Epithelial cell of alveolus of lung (primary cell): ENCODE results near the gene BORCS5. TPM values are rescaled to one million over a fixed set of nuclear protein-coding genes. Genes with fewer than 3 reads are reported as not detected.

Experiments used
- total RNA-seq: library from RNA; depleted of rRNA; stranded (reverse); fragments of >200 nt; gene quantifications from 2 replicates; pipeline ENCODE4 v1.2.1, GENCODE V29; 2015

The BORCS5 gene
- 7.9 and 14.6 TPM in 2 replicates for total RNA-seq

DNA sequence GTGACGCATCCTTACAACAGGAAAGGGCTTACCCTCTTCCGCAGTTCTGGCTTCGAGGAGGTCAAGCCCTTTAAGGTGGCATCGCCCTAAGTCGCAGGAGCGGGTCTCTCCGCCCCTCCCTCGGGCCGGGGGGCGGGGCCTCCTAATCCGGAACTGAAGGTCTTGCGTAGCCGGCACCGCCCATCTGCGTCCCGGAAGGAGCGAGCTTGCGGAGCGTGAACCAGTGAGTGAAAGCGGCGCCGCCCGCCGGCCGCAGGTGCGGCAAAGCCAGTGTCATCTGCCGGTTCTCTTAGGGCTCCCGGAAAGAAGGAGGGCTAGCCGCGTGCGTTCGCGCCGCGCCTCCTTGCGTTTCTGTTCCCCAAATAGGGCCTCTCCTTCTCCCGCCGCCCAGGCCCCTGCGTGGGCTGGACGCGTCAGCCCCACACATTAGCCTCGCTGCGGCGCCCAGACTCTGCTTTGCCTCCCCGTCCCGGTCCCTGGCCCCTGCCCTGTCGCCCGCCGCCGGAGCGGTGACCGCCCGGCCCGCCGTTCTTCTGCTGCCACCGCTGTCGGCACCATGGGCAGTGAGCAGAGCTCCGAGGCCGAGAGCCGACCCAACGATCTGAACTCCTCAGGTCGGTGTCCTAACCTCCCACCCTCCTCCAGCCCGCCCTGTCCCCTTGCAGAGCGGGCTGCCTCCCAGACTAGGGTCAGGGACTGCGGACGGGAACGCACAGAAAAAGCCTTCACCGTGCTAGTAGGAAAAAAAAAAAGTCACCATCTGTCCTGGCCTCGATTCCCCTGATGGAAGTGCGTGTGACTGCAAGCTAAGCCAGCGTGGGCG is at the start of gene BORCS5:
Gene BORCS5 (plus strand): TSS at position 183 of the 823 bp plus-strand sequence. CDS start 374 bp downstream, at position 557.

DNA sequence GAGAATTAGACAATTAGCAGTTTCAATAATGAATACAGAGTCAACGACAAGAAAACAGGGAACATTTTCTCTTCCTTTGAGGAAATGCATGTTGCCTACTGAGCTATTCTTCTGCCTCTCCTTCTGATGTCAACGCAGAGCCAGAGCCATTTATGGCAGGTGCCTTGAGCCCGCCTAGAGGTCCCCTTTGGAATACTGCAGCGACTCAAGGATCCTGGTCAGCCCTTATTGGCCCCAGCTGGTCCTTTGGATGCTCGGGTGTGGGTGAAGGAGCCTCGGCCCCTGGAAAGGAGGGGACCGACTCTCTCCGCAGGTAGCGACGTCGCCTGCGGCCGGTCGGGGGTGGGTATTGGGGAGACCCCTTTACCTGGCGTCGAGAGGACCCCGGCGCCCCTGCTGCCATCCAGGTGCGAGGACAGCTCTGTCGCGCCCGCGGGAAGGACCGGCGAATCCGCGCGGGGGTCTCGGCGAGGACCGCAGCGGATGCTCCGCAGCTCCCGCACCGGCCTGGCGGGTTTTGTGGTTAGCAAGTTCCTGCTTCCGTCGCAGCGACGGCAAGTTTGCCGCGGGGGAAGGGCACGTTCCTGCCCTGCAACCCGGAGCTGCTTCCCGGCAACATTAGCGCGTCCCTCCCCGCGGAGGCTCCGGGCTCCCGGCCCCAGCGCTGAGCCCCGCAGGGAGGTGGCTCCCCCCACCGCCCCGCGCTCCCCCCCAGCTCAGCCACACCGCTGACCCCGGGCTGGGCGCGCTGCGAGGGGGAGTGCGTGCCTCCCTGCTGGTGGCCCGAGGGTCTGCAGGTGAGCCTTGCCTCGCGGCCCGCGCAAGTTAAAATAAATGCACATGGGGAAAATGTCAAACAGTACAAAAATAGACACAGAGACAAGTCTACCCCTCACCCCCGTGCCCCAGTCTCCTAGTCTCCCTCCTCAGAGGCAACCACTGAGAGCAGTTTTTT is 6.9 kb upstream of the BORCS5 start, which contains the start of gene MANSC1:
Gene MANSC1 (minus strand): TSS at position 532 of the 955 bp plus-strand sequence. CDS start 6,928 bp downstream, outside the sequence.

Other genes with a start within 250 kb of the BORCS5 start
- gene LRP6, start 90.0 kb upstream of the BORCS5 start, total RNA-seq, result 11.6 and 18.5 TPM in 2 replicates
- 4.0 and 5.5 TPM in 2 replicates for gene MANSC1, start 6.8 kb upstream of the BORCS5 start, total RNA-seq
- 9.6 and 15.4 TPM in 2 replicates for gene DUSP16, start 205.8 kb downstream of the BORCS5 start, total RNA-seq